ENCODE measurements around the gene POLR2E. TPM values are rescaled to one million over a fixed set of nuclear protein-coding genes. Genes with fewer than 3 reads are reported as not detected.

Gene POLR2E
- total RNA-seq, 2 experiments from 2014 or later, result 176 to 177 TPM

DNA sequence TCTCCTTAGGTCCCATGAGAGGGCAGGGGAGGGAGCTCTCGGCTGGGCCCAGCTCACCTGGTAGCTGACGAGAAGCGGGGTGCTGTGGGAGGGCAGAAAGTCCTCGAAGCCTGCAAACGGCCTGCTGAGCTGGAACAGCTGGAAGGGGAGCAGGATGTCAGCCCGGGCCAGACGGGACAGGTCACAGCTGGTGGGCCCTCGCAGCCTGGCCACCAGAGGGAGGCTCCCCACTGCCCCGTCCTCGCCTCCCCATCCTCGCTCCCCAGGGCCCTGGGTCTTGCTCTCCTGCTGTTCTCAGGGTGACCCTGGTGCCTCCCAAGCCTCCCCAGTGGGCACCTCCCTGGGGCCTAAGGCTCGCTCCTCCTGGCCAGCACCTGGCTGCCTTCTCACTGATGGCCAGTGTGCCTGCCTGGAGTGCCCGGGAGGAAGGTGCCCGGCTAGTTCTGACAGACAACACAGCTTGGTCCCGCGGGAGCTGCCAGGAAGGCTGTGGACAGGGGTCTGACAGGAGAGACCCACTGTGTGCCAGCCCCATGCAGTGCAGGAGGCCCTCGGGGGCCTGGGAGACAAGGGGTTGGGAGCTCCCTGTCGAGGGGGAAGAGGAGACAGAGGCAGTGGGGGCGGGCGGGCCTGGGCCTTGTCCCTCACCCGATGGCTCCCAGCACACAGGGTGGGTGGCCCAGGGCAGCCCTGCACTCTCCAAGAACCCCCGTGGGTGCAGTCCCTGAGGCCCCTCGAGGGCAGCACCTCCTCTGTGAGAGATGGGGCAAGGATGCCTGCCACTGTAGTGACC, 28.9 kb upstream of the POLR2E start:
- H3K4me3 Mint-ChIP-seq, result no peak overlapping the region
- H3K9me3 Mint-ChIP-seq (ENCODE audit: insufficient read depth), result no peaks in the 10 kb centered on the region
- ChIA-PET CTCF (no interaction called here), POLR2A (interaction anchor here (1.1 kb wide), 1 partner anchor 8 kb away, joined by 3 read pairs; no protein-coding TSS in a partner anchor)
- no peak for DNase-seq
- ATAC-seq, result no peak
- peaks cover 7% of the 10 kb centered on the region for H3K4me1 Mint-ChIP-seq (ENCODE audit: low read depth)
- no peak overlapping the region for H3K27ac Mint-ChIP-seq
- H3K27me3 Mint-ChIP-seq (ENCODE audit: low read depth), result no peaks in the 10 kb centered on the region
- peaks cover 37% of the 10 kb centered on the region for H3K36me3 Mint-ChIP-seq (ENCODE audit: low read depth)

DNA sequence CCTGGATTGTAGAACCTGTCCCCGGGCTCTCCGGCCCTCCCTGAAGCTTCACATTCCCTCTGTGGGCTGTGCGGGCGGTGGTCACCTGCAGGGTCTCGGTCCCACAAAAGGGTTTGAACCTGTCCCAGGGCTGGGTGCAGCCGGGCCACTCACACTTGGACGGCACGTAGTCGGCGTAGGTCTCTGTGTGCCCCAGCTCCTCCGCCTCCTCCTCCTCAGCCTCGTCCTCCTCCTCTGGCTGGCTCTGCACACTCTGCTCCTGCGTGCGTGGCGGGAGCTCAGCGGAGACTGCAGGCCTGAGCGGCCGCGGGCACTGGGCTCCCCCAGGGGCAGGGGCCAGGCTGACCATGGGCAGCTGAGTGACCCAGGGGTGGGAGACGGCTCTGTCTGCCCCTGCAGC, 28.2 kb upstream of the POLR2E start:
- CTCF ChIA-PET, result no interaction called here
- ATAC-seq, result no peak

DNA sequence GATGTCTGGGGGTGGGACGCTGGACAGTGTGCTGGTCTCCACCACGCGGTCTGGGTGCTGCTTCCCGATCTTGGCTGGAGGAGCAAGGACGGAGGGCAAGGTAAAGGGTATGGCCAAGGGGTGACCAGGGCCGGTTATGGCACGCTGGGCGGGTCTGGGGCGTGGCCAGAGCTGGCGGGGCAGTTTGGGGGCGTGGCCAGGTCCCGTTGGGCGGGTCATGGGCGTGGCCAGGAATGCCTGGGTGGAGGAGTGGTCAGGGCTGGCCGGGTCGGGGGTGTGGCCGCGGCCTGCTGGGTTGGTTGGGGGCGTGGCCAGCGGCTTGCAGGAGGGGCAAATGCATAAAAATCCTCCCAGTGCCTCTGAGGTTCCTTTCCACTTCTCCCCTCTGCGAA, 27.8 kb upstream of the POLR2E start:
- Mint-ChIP-seq H3K9me3 (ENCODE audit: insufficient read depth) (no peaks in the 10 kb centered on the region), H3K27ac (no peak overlapping the region), H3K36me3 (ENCODE audit: low read depth) (peaks cover 44% of the 10 kb centered on the region), H3K27me3 (ENCODE audit: low read depth) (no peaks in the 10 kb centered on the region), H3K4me3 (no peak overlapping the region), H3K4me1 (ENCODE audit: low read depth) (peaks cover 5% of the 10 kb centered on the region)
- DNase-seq (no peak), ATAC-seq (peak; percentile 40)
- ChIA-PET CTCF (no interaction called here), POLR2A (interaction anchor here (1.1 kb wide), 1 partner anchor 10 kb away, joined by 3 read pairs; no protein-coding TSS in a partner anchor)

More for the DNA sequence above, 28.2 kb upstream of the POLR2E start:
- Mint-ChIP-seq H3K4me1 (ENCODE audit: low read depth) (peaks cover 5% of the 10 kb centered on the region), H3K9me3 (ENCODE audit: insufficient read depth) (no peaks in the 10 kb centered on the region), H3K4me3 (no peak overlapping the region), H3K27ac (no peak overlapping the region), H3K36me3 (ENCODE audit: low read depth) (peaks cover 41% of the 10 kb centered on the region), H3K27me3 (ENCODE audit: low read depth) (no peaks in the 10 kb centered on the region)
- POLR2A ChIA-PET, result interaction anchor here (1.1 kb wide), 1 partner anchor 9 kb away, joined by 3 read pairs; no protein-coding TSS in a partner anchor
- DNase-seq, result no peak

DNA sequence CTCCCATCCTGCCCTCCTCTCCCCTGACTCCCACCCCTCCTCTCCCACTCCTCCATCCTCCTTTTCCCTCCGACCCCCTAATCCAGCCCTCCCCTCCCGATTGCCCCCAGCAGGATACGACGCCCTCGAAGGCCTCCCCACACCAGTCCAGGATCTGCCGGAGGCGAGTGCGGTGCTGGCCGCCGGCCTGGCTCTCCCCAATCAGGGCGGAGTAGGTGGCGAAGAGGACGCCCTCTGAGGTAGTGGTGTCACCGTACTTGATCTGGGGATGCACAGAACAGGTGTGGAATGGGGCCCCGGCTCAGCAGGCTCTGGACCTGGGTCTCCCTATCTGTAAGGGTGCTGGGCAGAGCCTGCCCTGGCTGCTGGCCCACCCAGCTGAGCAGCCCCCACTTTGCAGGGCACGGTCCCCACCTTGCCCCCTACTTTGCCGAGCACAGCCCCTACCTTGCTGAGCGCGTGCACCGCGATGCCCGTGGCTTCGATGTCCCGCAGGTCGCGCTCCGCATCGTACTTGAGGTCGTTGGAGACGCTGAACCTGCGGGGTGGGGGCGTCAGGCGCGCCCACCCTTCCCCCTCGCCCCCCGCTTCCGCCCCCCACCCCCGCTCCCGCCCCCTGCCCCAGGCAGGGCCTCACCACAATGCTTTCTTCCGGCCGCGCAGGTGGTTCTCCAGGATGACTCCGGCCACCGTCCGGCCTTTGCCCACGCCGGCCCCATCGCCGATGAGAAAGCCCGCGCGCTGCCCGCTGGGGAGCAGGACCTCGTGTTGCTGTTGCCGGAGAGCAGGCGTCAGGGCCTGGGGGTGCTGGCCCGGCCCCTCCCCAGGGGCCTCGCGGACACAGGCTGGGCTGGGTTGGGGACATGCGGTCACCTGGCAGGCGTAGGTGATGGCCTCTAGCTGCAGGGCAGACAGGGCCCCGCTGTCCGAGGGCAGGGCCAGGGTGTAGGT, 27.1 kb upstream of the POLR2E start:
- DNase-seq (no peak), ATAC-seq (no peak)
- Mint-ChIP-seq H3K27ac (no peak overlapping the region), H3K36me3 (ENCODE audit: low read depth) (peaks cover 40% of the 10 kb centered on the region), H3K4me3 (no peak overlapping the region), H3K9me3 (ENCODE audit: insufficient read depth) (no peaks in the 10 kb centered on the region), H3K4me1 (ENCODE audit: low read depth) (peaks cover 5% of the 10 kb centered on the region), H3K27me3 (ENCODE audit: low read depth) (no peaks in the 10 kb centered on the region)
- ChIA-PET CTCF (no interaction called here), POLR2A (no interaction called here)

DNA sequence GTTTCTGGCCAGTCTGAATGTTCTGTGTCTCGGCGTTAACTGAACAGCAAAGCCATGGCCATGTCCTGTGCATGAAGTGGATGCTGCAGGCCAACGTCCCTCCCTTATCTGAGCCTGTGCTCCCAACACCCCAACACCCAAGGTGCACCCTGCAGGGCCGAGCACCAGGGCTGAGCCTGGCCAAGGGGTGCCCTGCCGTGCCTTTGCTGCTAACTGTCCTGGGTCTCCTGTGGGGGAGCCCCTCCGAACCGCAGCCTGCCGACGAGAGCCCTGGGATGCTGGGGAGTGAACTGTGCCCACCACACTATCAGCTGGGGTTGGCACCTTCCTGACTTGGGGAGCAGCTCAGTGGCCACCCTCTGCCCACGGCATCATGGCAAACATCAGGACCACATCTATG, 26.2 kb upstream of the POLR2E start:
- H3K27ac Mint-ChIP-seq, result no peak overlapping the region
- peaks cover 37% of the 10 kb centered on the region for H3K36me3 Mint-ChIP-seq (ENCODE audit: low read depth)
- ATAC-seq (no peak), DNase-seq (no peak)
- ChIA-PET POLR2A (no interaction called here), CTCF (no interaction called here)
- H3K4me1 Mint-ChIP-seq (ENCODE audit: low read depth), result peaks cover 3% of the 10 kb centered on the region
- H3K9me3 Mint-ChIP-seq (ENCODE audit: insufficient read depth), result no peaks in the 10 kb centered on the region
- H3K27me3 Mint-ChIP-seq (ENCODE audit: low read depth), result no peaks in the 10 kb centered on the region
- H3K4me3 Mint-ChIP-seq, result no peak overlapping the region

DNA sequence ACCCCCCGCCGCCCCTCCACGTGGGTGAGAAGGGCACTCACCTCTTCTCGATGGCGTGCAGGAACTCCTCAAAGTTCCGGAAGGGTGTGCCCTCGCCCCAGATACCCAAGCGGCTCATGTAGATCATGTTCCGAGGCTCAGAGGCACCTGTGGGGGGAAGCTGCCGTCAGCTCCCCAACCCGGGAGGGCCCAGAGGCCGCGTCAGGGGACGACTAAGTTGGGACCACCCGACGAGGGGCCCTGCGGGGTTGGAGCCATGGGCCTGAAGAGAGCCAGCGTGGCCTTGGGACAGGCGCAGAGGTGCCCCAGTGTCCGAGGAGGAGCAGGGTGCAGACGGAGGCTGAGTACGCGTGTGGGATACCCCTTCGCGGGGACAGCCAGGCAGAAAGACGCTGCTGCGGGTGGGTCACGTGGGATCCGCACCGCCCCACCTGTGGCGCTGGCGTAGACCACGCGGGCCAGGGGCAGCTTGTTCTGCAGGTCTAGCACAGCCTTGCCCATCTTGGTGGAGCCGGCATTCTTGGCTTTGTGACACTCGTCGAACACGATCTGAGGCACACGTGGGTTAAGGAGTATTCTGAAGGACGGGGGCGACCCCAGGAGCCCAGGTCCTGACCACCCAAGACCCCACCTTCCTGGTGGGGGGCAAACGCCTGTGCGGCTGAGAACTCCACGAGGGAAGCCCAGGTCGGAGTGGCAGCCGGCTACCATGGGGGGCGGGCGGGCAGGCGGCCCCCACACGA, 24.5 kb upstream of the POLR2E start:
- Mint-ChIP-seq H3K4me1 (ENCODE audit: low read depth) (no peaks in the 10 kb centered on the region), H3K27me3 (ENCODE audit: low read depth) (no peaks in the 10 kb centered on the region), H3K36me3 (ENCODE audit: low read depth) (peaks cover 31% of the 10 kb centered on the region), H3K4me3 (no peak overlapping the region), H3K27ac (no peak overlapping the region), H3K9me3 (ENCODE audit: insufficient read depth) (no peaks in the 10 kb centered on the region)
- DNase-seq (no peak), ATAC-seq (no peak)
- POLR2A ChIA-PET, result no interaction called here
- CTCF ChIA-PET, result no interaction called here

DNA sequence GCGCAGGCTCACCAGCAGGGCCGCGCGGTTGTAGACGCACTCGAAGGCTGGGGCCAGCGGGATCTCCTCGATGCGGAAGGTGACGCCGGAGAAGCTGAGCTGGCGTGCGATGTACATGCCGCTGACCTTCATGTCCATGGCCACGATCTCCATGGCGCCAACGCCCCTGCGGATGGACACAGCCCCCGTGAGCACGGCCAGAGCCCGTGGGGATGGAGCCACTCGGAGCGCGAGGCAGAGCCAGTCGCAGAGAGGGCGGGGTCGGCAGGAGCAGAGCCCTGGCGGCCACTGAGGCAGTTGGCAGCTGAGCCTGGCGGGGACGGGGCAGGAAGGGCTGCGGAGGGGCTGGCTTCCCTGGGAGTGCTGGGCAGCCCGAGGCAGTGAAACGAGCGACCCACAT, 23.8 kb upstream of the POLR2E start:
- H3K36me3 Mint-ChIP-seq (ENCODE audit: low read depth), result peaks cover 30% of the 10 kb centered on the region
- no peaks in the 10 kb centered on the region for H3K4me1 Mint-ChIP-seq (ENCODE audit: low read depth)
- H3K9me3 Mint-ChIP-seq (ENCODE audit: insufficient read depth), result no peaks in the 10 kb centered on the region
- POLR2A ChIA-PET, result no interaction called here
- no peak overlapping the region for H3K27ac Mint-ChIP-seq
- no peaks in the 10 kb centered on the region for H3K27me3 Mint-ChIP-seq (ENCODE audit: low read depth)
- CTCF ChIA-PET, result no interaction called here
- no peak for ATAC-seq
- H3K4me3 Mint-ChIP-seq, result no peak overlapping the region
- DNase-seq, result no peak

DNA sequence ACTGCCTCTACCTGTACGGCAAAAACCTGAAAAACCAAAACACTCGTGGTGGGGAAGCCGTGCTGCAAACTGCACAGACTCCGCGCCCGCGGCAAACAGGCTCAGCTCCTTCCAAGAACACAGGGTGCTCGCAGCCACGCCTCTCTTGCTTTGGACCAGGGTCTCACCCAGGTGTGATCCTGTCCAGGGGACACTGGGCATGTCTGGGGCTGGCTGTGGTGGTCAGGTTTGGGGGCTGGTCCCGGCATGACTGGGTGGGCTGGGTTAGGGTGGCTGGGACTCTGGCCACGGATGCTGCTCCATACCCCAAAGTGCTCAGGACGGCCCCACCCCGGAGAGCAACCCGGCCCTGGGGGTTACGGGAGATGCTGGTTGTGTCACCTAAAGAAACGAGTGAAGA, 22.5 kb upstream of the POLR2E start:
- no peaks in the 10 kb centered on the region for H3K27me3 Mint-ChIP-seq (ENCODE audit: low read depth)
- H3K9me3 Mint-ChIP-seq (ENCODE audit: insufficient read depth), result no peaks in the 10 kb centered on the region
- peaks cover 4% of the 10 kb centered on the region for H3K4me1 Mint-ChIP-seq (ENCODE audit: low read depth)
- H3K4me3 Mint-ChIP-seq, result no peak overlapping the region
- CTCF ChIA-PET, result no interaction called here
- peaks cover 24% of the 10 kb centered on the region for H3K36me3 Mint-ChIP-seq (ENCODE audit: low read depth)
- H3K27ac Mint-ChIP-seq, result no peak overlapping the region
- POLR2A ChIA-PET, result interaction anchor here (0.6 kb wide), 1 partner anchor 92 kb away, joined by 3 read pairs; no protein-coding TSS in a partner anchor
- DNase-seq (no peak), ATAC-seq (no peak)

DNA sequence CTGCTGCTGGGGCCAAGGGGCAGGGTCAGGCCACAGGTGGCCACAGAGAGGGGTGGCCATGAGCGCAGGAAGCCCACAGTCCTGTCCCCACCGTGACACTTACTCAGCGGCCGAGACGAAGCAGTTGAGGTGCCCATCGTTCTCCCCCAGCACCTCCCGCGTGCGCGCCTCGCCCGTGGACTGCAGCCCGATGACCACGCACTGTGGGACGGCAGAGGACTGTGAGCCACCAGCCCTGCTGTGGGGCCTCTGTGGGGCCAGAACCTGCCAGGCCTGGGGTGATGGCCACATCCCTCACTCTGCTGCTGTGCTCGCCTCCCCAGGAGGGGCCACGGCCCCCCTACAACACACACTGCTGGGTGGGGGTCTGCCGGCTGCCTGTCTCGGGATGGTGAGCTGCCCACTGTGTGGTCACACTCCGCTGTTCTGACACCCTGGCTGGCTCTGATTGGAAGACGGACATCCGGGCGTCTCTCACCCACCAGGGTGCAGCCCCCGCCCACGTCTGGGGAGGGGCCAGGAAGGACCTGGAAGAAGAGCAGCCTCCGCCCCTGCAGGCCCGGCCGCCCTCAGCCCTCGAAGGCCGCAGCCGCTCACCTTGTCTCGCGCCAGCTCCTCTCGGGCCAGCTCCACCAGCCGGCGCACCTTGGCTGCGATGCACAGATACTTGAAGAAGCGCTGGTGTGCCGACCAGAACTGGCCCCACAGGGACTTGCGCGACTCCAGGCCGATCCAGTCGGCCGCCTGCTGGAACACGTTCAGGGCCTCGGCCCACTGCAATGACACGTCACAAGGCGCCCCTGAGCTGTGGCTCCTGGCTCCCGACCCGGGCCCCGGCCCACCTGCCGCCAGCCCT, 21.8 kb upstream of the POLR2E start:
- peaks cover 4% of the 10 kb centered on the region for H3K4me1 Mint-ChIP-seq (ENCODE audit: low read depth)
- CTCF ChIA-PET, result interaction anchor here (0.8 kb wide), 1 partner anchor 106 kb away, joined by 3 read pairs; no protein-coding TSS in a partner anchor
- POLR2A ChIA-PET, result interaction anchor here (0.6 kb wide), 1 partner anchor 93 kb away, joined by 3 read pairs; no protein-coding TSS in a partner anchor
- H3K4me3 Mint-ChIP-seq, result no peak overlapping the region
- H3K36me3 Mint-ChIP-seq (ENCODE audit: low read depth), result peaks cover 24% of the 10 kb centered on the region
- no peak for DNase-seq
- H3K9me3 Mint-ChIP-seq (ENCODE audit: insufficient read depth), result no peaks in the 10 kb centered on the region
- ATAC-seq, result no peak
- no peaks in the 10 kb centered on the region for H3K27me3 Mint-ChIP-seq (ENCODE audit: low read depth)
- no peak overlapping the region for H3K27ac Mint-ChIP-seq

DNA sequence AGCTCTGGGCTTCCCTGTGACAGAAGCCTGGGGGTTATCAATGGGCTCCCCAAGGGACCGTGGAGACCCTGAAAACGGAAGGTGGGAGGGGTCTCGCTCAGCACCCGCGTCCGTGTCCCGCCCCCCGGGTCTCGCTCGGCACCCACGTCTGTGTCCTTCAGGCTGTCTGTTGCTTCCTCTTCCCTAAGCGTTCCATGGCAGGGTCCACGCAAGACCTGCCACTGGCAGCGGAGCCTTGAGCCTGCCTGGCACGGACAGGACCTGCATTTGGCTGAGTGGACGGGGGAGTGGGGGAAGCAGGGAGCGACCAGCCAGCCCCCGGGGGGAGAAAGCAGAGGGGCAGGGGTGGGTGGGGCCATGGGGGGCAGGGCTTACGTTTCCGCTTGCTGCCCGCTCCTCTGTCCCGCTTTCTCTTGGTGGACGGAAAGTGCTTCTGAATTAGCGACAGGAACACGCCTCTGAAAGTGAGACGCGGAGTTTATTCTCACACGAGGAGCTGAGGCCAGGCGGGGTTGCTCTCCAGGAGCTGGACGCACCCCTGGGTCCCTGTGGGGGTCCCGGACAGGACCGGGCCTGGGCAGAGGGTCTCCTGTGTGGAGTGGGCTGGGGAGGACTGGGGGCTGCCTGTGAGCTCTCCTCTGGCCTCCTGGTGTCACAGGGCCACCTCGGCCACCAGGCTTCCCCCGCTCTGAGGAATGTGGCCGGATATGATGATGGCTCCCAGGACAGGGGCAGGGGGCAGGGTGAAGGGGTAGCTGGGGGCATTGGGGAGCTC, 20.7 kb upstream of the POLR2E start:
- CTCF ChIA-PET, result interaction anchor here (0.8 kb wide), 1 partner anchor 107 kb away, joined by 3 read pairs; no protein-coding TSS in a partner anchor
- H3K4me3 Mint-ChIP-seq, result no peak overlapping the region
- DNase-seq (no peak), ATAC-seq (no peak)
- peaks cover 4% of the 10 kb centered on the region for H3K4me1 Mint-ChIP-seq (ENCODE audit: low read depth)
- POLR2A ChIA-PET, result no interaction called here
- no peaks in the 10 kb centered on the region for H3K9me3 Mint-ChIP-seq (ENCODE audit: insufficient read depth)
- no peak overlapping the region for H3K27ac Mint-ChIP-seq
- peaks cover 16% of the 10 kb centered on the region for H3K36me3 Mint-ChIP-seq (ENCODE audit: low read depth)
- no peaks in the 10 kb centered on the region for H3K27me3 Mint-ChIP-seq (ENCODE audit: low read depth)

All from activated CD8-positive, alpha-beta T cell treated with anti-CD3 and anti-CD28 coated beads, Interleukin-2, amount 10 ng/mL, durations not matched to agents 7 days and 5 days (primary cell).